ENCODE data around the gene SLC2A13.

DNA sequence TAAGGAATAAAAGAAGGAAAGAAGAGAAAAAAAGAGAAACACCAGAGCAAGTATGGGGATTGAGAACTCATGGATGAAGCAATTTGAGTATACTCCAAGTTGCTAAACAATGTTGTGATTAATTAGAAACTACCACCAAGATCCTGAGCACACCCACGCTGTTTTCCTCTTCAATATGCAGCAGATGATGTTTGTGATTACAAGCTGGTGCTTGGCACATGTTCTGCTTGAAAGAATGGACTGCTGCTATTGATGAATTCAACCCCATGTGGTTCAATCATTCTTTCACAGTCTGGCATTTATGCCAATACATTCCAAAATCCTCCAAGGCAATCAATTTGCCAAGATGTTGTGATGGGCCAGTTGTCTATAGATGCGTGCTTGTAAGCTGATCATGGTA, 146.8 kb downstream of the SLC2A13 start:
- TF ChIP-seq, protein P1, sequence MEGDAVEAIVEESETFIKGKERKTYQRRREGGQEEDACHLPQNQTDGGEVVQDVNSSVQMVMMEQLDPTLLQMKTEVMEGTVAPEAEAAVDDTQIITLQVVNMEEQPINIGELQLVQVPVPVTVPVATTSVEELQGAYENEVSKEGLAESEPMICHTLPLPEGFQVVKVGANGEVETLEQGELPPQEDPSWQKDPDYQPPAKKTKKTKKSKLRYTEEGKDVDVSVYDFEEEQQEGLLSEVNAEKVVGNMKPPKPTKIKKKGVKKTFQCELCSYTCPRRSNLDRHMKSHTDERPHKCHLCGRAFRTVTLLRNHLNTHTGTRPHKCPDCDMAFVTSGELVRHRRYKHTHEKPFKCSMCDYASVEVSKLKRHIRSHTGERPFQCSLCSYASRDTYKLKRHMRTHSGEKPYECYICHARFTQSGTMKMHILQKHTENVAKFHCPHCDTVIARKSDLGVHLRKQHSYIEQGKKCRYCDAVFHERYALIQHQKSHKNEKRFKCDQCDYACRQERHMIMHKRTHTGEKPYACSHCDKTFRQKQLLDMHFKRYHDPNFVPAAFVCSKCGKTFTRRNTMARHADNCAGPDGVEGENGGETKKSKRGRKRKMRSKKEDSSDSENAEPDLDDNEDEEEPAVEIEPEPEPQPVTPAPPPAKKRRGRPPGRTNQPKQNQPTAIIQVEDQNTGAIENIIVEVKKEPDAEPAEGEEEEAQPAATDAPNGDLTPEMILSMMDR (IDR thresholded peaks at IDR 0.05): no peak
- no peak for TF ChIP-seq POLR2A (IDR thresholded peaks at IDR 0.05)

All from testis (tissue), 2 donors.